RCC 7860 (cell line): ENCODE results near the gene BEND3.
"Not testable (repeated sequence)": the region's sequence is repeated elsewhere in the genome, so short reads cannot be mapped to it uniquely, and the experiment has no call there.

Source experiments
- DNase-seq: peaks from one replicate; pipeline ENCODE4 v3.0.0-alpha.2; 2015; ENCODE audit warnings: low spot score
- FAIRE-seq: peaks from 2 replicates; lab custom pipeline; 2012; peaks lifted over from hg19 to GRCh38; lab: Jason Lieb, UNC

The BEND3 gene

DNA sequence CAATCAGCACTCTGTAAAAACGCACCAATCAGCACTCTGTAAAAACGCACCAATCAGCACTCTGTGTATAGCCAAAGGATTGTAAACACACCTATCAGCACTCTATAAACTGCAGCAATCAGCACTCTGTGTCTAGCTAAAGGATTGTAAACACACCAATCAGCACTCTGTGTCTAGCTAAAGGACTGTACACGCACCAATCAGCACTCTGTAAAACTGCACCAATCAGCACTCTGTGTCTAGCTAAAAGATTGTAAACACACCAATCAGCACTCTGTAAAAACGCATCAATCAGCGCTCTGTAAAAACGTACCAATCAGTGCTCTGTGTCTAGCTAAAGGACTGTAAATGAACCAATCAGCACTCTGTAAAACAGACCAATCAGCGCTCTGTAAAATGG is 30.9 kb downstream of the BEND3 start:
- FAIRE-seq, DNase-seq: not testable (repeated sequence)

DNA sequence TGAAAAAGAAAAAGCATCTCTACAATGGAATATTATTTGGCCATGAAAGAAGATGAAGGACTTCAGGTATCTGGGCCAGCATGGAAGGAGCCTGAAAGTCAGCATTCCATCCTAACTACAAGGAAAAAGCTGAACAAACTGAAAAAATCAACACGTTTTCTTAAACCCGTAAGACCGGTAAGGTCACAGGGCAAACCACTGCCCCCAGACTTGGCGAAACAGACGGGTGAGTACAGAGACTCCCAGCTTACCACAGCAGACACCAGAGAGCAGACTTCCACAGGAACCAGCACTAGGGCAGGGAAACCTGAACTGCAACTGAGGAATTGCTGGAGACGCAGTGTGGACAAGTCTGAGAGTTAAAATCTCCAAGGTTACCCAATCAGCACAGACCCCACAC is 31.4 kb downstream of the BEND3 start:
- DNase-seq (no peak), FAIRE-seq (no peak)

DNA sequence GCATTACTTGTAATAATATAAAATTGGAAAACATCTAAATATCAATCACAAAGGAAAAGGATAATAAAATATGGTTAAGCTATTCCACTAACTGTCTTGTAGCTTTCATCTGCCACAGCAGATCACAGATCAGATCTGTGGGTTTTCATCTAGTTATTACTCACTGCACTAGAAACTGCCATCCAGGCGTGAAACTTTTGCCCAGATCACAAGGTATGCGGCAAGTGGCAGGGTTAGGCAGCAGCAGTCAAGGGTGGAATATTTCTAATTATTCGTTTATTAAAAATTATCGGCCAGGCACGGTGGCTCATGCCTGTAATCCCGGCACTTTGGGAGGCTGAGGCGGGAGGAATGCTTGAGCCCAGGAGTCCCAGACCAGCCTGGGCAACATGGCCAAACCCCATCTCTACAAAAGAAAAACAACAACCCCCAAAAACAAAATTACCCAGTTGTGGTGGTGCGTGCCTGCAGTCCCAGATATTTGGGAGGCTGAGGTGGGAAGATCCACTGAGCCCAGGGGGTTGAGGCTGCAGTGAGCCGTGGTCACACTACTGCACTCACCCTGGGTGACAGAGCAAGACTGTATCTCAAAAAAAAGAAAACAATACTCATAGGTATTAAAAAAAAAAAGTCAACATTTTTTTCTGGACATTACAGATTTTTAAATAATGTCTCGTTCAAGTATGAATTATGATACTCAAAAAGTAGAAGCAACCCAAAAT is 32.1 kb downstream of the BEND3 start:
- no peak for FAIRE-seq

DNA sequence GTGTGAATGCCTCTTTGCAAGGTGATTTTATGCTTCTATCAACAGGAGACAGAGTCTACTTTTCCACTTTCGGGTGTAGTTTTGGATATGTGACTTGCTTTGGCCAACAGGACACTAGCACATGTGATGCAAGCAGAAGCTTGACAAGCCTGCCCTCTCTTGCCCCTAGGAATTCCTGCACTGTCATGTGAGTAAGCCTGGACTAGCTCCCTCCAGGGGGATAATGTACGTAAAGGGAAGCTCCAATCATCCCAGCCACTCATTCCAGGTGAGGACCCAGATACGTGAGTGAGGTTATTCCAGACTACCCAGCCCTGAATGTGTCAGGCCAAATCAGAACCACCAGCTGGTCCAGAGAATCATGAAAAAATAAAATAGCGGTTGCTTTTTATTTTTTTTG is 33.3 kb downstream of the BEND3 start:
- FAIRE-seq (no peak), DNase-seq (no peak)

More for the DNA sequence above, 32.1 kb downstream of the BEND3 start:
- DNase-seq: no peak

DNA sequence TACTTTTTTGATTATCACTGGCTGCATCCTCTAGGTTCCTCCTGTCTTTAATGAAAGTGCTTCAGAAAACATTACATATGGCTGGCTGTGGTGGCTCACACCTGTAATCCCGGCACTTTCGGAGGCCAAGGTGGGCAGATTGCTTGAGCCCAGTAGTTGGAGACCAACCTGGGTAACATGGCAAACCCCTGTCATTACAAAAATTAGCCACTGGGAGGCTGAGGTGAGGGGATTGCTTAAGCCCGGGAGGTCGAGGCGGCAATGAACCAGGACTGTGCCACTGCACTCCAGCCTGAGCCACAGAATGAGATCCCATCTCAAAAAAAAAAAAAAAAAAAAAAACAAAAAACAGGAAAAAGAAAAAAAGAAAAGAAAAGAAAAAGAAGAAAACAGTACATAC is 35.3 kb downstream of the BEND3 start:
- FAIRE-seq: no peak
- DNase-seq: no peak

DNA sequence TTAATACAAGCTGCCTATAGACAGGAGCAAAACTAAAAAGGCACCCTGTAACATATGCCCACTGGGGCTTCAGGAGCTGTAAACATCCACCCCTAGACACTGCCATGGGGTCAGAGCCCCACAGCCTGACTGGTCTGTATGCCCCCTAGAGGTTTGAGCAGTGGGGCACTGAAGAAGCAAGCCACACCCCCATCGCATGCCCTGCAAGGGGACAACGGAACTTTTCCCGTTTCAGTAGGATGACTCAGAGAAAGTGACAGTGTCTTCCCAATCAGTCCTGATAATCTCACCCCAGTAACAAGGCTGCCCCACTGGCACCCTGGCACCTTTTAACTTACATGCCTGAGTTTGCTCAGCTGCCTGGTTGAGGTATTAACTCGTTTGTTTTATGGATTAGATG is 35.9 kb downstream of the BEND3 start:
- FAIRE-seq (no peak), DNase-seq (no peak)

DNA sequence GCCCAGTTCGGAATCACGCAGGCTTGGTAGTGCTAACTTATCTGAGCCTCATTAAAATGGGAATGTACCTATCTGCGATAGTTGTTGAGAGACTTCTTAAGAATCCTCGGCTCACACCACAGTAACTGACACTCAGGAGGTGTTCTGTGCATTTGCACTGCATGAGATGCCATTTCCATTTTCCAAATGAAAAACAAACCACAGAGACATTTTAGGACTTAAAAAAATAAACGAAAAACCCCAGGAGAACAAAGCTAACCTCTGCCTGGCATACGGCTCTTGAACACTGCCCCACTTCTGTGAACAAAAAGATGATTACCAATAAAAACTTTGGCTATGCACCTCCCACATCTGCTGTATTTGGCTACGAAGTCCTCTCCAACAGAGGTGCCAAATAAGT is 37.6 kb downstream of the BEND3 start:
- no peak for FAIRE-seq

DNA sequence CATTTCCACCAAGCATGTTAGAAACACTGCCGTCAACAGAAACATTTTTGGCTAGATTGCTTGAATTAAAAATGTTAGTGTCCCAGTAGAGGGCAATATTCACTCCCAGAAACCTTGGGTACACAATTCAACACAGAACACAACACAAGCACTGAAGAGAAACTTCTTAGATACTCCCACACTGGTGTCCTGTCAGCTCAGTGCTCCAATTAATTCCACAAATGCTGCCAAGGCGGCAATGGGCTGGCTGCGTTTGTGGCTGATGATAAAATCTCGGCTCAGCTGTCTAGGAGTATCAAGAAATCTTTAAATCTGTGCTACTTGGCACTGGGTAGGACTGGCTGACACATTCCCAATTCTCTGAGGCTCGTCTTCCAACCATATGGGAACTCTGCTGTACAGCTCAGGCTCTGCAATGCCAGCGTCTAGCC is 39.3 kb downstream of the BEND3 start:
- DNase-seq: no peak
- no peak for FAIRE-seq

More for the DNA sequence above, 37.6 kb downstream of the BEND3 start:
- no peak for DNase-seq

DNA sequence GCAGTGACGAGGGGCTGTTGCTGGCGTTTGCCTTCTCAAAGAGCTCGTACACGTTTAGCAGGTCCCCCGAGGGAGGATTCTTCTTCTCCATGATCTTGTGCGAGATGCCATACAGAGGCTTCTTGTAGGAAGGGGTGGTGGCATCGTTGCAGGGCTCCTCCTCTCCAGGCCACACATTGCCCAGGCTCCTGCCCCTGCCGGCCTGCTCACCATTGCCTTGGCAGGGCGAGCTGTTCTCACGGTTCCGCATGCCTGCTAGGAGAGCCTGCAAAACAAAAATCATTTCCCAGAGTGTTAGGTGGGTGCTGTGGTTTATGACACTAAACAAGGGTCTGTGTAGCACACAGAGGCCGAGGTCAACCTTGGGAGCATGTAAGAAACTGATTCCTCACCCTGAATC is 44.6 kb downstream of the BEND3 start:
- no peak for DNase-seq
- FAIRE-seq: no peak

DNA sequence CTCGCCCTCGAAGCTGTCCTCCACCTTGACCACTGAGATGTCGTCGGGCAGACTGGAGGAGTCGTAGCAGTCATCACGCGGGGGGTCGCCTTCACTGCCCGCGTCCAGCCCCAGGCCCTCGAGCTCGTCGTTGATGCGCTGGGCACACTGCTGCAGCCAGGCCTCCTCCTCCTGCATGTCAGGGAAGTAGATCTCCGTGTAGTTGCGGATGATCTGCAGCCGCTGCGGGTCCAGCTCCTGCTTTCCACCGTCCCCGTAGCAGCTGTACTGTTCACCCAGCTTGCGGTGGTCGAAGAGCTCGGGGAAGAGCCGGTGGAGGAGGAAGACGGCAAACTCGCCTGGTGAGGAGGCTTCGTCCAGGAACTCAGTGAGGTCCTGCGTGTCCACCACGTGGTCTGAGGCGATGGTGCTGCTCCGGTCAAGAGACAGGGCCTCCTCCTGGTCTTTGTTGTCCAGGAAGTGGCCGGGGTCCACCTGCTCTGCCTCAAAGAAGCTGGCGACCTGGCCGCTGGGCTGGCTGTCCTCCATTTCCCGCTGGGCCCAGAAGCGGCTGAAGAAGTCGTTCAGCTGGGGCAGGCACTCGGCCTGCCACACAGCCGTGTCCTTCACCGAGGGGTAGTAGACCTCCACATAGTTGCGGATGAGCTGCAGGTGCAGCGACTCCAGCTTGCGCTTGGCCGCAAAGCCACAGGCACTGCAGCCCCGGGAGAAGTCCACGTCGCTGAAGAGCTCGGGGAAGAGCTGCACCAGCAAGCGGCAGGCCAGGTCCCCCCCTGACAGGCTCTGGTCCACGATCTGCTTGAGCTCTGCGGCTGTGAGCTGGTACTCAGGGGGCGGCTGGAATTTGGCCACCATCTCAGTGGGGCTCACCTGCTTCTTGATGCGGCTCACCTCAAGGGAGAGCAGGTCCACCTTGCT is 45.4 kb downstream of the BEND3 start:
- DNase-seq (no peak), FAIRE-seq (no peak)

DNA sequence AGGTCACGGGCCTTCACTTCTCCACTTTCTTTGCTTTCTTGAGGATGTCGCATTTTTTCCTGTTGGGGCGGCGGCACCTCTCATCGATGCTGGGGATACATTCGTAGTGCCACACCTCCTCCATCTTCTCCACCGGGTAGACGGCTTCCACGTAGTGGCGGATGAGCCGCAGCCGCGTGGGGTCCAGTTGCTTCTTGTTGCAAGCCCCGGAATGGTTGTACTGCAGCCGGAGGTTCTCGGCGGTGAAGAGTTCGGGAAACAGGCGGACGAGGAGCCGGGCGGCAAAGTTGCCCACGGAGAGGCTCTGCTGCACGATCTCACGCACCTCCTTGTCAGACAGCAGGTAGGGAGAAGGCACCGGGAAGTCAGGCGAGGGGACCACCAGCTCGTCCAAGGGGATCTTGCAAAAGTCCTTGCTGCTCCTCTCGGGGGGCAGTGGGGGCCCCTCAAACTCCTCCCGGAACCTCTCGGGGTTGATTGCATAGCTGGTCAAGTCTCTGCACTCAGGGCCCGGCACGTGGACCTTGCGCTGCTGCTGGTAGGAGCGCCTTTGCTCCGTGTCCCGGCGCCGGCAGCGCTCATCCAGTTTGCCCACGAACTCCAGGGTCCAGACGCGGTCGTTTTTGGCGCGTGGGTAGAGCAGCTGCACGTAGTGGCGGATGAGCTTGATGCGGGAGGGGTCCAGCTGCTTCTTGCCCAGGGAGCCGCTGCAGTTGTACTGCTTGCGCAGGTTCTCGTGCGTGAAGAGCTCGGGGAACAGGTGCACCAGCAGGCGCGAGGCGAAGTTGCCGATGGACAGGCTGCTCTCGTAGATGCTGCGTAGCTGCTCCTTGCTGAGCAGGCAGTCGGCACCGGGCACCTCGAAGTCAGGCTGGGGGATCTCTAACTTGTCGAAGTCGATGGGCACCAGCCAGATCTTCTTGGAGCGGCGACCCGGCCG is 46.4 kb downstream of the BEND3 start:
- DNase-seq (no peak), FAIRE-seq (no peak)

DNA sequence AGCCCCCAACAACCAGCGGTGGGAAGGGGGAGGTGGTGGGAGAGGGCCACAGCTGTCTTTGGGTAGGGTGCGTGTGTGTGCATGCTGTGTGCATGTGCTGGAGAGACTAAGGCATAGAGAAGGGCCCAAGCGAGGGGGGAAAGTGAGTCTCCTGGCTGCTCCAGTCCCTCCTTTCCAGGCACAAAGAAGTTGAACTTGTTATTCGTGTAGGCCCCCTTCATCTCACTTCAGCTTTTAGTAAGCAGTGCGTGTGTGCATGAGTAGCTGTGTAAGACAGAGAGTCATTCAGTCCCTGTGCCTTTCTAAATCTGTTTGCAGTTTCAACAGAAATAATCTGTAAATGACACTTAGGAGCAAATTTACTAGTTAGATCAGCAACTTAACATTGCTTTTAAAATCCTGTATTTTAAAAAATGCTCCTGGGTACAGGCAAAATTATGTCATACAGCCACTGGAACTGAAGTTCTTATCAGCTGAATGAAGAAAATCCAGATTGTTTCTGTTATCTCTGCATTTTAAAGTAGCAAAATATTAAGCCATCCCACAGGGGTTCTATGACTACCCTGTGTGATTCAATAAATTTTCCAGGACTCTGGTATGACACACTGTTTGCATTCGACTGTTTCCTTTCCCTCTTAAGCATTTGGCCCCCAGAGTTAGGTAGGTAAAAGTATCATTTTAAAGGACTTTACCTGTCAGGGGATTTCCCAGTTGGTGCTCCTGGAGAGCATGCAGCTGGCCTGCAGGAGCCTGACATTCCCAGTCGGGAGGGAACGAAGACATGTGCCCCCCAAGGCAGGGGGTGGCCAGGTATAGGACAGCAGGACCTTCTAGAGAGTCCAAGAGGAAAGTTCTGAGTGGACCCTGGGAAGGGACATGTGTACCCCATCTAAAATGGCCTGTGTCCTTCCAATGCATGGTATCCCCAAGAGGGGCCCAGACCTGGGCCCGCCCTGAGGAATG is 48.3 kb downstream of the BEND3 start:
- peak; percentile 29 for DNase-seq
- FAIRE-seq: no peak

DNA sequence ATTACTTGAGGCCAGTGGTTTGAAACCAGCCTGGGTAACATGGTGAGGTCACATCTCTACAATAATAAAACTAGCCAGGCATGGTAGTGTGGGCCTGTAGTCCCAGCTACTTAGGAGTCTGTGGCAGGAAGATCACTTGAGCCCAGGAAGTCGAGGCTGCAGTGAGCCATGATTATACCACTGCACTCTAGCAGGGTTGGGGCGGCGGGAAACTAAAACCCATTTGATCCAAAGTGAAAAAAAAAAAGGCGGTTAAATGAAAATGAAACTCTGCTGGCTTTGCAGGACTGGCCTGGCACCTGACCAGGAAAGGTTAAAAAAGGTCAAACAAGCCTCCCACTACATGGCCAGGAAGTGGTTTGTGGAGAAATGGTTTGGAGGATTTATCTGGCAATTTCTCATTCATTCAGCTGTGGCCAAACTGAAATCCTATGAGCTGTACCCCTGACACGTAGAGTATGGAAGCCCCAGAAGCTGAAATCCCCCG is 50.7 kb downstream of the BEND3 start:
- FAIRE-seq: peak; percentile 96
- peak; percentile 91 for DNase-seq

DNA sequence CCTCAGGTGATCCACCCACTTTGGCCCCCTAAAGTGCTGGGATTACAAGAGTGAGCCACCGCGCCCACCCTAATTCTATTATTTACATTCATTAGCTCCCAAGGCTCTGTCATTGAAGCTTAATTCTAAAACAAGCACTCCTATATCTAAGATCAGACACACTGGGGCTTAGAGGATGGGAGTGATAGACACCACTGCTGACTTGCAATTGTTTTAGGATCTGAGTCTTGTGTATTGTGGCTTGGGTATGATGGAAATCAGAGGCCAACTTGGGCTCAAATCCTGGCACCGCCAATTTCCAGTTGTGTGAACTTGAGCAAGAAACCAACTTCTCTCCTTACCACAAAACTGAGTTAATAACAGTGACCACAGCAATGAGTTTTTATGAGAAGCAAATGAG is 52.6 kb downstream of the BEND3 start:
- FAIRE-seq (no peak), DNase-seq (no peak)

DNA sequence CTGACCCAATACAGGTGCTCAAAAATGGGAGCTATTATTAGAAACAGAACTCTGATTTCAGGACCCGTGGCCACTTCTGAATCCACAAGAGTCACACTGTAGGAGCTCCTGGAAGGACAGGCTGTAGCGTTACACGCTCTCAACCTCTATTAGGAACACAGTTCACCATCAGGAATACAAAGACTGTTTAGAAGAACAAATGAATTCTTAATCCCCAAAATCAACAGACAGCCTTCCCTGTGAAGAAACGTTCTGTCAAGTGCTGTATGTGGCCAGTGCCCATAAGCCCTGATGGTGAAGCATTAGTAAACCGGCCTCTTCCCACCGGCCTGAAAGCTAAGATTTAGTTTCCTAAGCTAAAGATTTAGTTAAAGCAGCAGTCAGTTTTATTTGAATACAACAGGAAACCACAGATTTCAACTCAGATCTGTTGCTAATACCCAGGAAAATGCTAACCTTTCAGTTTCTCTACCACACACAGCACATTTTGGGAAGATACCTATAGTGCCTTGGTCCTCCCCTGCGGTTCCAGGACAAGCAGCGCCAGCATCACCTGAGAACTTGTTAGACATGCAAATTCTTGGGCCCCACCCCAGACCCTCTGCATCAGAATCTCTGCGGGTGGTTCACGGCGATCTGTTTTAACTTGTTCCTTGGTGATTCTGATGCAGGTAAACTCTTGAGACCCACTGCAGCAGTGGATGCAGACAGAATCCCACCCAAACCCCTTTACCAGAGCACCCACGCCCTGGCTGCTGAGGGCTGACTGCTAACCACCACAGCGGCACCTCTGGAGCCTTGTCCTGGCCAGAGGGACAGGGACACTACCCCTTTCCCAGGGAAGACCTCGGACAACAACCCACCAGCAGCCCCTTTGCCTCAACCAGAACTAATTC is 53.9 kb downstream of the BEND3 start:
- FAIRE-seq: no peak
- DNase-seq: no peak

DNA sequence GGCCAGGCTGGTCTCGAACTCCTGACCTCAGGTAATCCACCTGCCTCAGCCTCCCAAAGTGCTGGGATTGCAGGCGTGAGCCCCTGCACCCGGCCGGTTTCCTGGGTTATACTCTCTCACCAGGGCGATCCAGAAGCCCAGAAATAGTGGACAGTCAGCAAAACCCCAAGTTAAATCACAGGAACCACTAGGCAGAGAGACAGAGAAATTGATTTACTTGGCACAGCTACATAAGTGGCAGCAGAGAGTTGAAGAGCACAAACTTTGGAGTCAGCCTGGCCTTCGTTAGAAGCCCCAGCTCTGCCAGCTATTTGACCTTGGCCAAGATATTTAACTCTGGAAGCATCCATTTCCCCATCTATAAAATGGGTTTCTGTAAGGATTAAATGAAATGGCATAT is 54.6 kb downstream of the BEND3 start:
- no peak for FAIRE-seq
- no peak for DNase-seq

DNA sequence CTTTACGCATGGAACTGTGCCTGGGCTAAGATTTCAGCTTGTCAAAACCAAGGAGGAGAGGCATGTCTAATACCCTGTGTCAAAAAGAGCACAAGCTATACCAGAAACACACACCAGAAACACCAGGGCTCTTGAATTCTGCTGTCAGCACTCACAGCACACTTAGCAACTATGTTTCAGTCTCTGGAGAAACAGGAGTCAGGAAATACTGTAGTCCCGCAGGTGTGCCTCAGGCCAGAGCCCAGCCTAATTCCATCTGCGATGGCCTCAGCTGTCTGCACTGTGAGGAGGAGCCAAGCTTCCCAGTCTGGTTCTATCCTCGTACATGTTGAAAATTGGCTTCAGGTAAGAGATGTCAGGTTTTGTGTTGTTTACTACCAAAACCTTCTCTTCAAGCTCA is 55.7 kb downstream of the BEND3 start:
- DNase-seq (no peak), FAIRE-seq (no peak)

DNA sequence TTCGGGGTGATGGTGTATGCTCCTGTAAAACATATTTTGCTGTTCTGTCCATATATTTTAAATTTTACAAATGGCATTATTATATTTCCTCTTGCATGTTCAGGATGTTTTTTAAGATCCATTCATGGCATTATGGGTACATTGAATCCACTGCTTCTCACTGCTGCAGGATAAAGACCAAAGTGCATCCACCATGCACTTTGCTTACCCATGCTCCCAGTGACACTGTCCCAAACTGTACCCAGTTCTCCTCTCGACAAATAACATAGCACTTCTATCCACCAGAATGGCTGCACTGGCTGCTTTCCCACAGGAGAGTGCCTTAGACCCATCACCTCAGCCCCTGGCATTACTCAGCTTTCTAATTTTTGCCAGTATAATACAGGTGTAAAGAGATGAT is 57.6 kb downstream of the BEND3 start:
- DNase-seq (no peak), FAIRE-seq (no peak)

DNA sequence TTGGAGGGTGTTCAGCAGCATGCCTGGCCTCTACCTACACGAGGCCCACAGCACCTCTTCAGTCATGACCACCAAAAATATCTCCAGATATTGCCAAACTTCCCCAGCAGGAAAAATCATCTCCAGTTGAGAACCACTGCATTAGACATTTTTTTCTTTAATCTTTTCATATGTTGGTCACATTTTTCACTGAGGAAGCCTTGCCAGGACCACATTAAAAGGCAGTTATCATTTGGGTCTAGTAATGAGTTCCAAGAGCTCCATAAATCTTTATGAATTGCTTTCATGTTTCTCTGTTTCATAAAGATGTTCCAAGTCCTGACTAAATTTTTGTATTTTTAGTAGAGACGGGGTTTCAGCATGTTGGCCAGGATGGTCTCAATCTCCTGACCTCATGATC is 58.5 kb downstream of the BEND3 start:
- FAIRE-seq: no peak
- DNase-seq: no peak
